Activated CD4-positive, alpha-beta T cell treated with anti-CD3 and anti-CD28 coated beads for 36 hours (primary cell): ENCODE measurements around the gene KCNJ8. TPM values are rescaled to one million over a fixed set of nuclear protein-coding genes. Genes with fewer than 3 reads are reported as not detected.
A peak's percentile ranks its signal among the peaks of the same experiment; 100 is the strongest.

Experiments
- ATAC-seq: fragments of 200-7000 bp; cut with Tn5 transposase; one replicate; pipeline ENCODE4 v1.10.0; 2021; ENCODE audit warnings: mild to moderate bottlenecking, moderate library complexity
- CTCF ChIA-PET: fragments of 350-600 bp; sonication (Branson Sonifier 250); formaldehyde crosslinking; loops from one replicate; lab custom pipeline; 2021; ENCODE audit warnings: antibody characterized with exemption; lab: Charles Lee
- POLR2A ChIA-PET: fragments of 350-600 bp; sonication (Branson Sonifier 250); formaldehyde crosslinking; loops from one replicate; lab custom pipeline; 2021; ENCODE audit warnings: antibody characterized with exemption, inconsistent platforms; lab: Charles Lee
- DNase-seq: peaks from one replicate; pipeline ENCODE4 v3.0.0-alpha.2; 2020
- H3K27ac Mint-ChIP-seq: one replicate; pipeline ENCODE4 v1.8.0; 2021; ENCODE audit warnings: mixed read lengths
- H3K27me3 Mint-ChIP-seq: one replicate; pipeline ENCODE4 v1.8.0; 2021; ENCODE audit warnings: mixed read lengths
- H3K36me3 Mint-ChIP-seq: one replicate; pipeline ENCODE4 v1.8.0; 2021; ENCODE audit warnings: low read depth, mixed read lengths
- H3K4me1 Mint-ChIP-seq: one replicate; pipeline ENCODE4 v1.8.0; 2021; ENCODE audit warnings: mixed read lengths
- H3K4me3 Mint-ChIP-seq: one replicate; pipeline ENCODE4 v1.8.0; 2021; ENCODE audit warnings: mild to moderate bottlenecking, moderate library complexity, mixed read lengths
- H3K9me3 Mint-ChIP-seq: one replicate; pipeline ENCODE4 v1.8.0; 2021; ENCODE audit warnings: low read depth, mixed read lengths
- intact Hi-C, 2 experiments: fragments of 100-400 bp; cut with DNase I in 1 of 2; cut with micrococcal nuclease in 1 of 2; formaldehyde crosslinking; loops; one replicate each; pipeline versions ENCODE4 v1.14.2 to v1.15.1; 2022 to 2024; cut with DNase I, micrococcal nuclease
- total RNA-seq, 2 experiments: library from RNA; stranded (reverse); gene quantifications; one replicate each; pipeline ENCODE4 v1.2.3, GENCODE V29; 2021

Gene KCNJ8
- total RNA-seq, 2 experiments from 2014 or later: not detected

GRCh38 chr12:21780786-21781185 is 6.3 kb upstream of the KCNJ8 start:
- no peaks in the 10 kb centered on the region for H3K9me3 Mint-ChIP-seq
- no peak for DNase-seq
- H3K4me1 Mint-ChIP-seq: no peaks in the 10 kb centered on the region
- H3K36me3 Mint-ChIP-seq: no peaks in the 10 kb centered on the region
- H3K27ac Mint-ChIP-seq: no peak overlapping the region
- CTCF ChIA-PET: interaction anchor here (0.6 kb wide), 1 partner anchor 14 kb away, joined by 3 read pairs; no protein-coding TSS in a partner anchor
- no peak overlapping the region for H3K4me3 Mint-ChIP-seq
- H3K27me3 Mint-ChIP-seq: peaks cover 19% of the 10 kb centered on the region
- POLR2A ChIA-PET: no interaction called here
- no peak for ATAC-seq
- intact Hi-C loops: no loop called here

- intact Hi-C loops: loop anchor here in 1 of 2 experiments (5.0 kb wide), 1 partner anchor 161 kb away; no protein-coding TSS in a partner anchor
- ATAC-seq (no peak), DNase-seq (no peak)
- H3K4me3 Mint-ChIP-seq: no peak overlapping the region
- H3K27ac Mint-ChIP-seq: no peak overlapping the region
- peaks cover 6% of the 10 kb centered on the region for H3K4me1 Mint-ChIP-seq
- H3K36me3 Mint-ChIP-seq: no peaks in the 10 kb centered on the region
- peaks cover 37% of the 10 kb centered on the region for H3K27me3 Mint-ChIP-seq
- H3K9me3 Mint-ChIP-seq: no peaks in the 10 kb centered on the region
- POLR2A ChIA-PET: no interaction called here
- CTCF ChIA-PET: no interaction called here
These were observed 1.7 kb upstream of the KCNJ8 start for GRCh38 chr12:21776175-21776574.

GRCh38 chr12:21775133-21775820 is 771 bp upstream of the KCNJ8 start:
- Mint-ChIP-seq H3K4me3 (no peak overlapping the region), H3K27me3 (peaks cover 37% of the 10 kb centered on the region), H3K36me3 (no peaks in the 10 kb centered on the region), H3K9me3 (no peaks in the 10 kb centered on the region), H3K27ac (no peak overlapping the region), H3K4me1 (peaks cover 6% of the 10 kb centered on the region)
- CTCF ChIA-PET: interaction anchor here (0.7 kb wide), 1 partner anchor 95 kb away, joined by 3 read pairs; no protein-coding TSS in a partner anchor
- DNase-seq: no peak
- POLR2A ChIA-PET: interaction anchor here (0.7 kb wide), 1 partner anchor 414 kb away, joined by 3 read pairs; no protein-coding TSS in a partner anchor
- no peak for ATAC-seq
- intact Hi-C loops: loop anchor here in 1 of 2 experiments (5.0 kb wide), 1 partner anchor 162 kb away; no protein-coding TSS in a partner anchor

- no peaks in the 10 kb centered on the region for H3K9me3 Mint-ChIP-seq
- intact Hi-C loops: loop anchor here in 1 of 2 experiments (5.0 kb wide), 1 partner anchor 243 kb away; no protein-coding TSS in a partner anchor
- no peak overlapping the region for H3K4me3 Mint-ChIP-seq
- no peaks in the 10 kb centered on the region for H3K36me3 Mint-ChIP-seq
- H3K27ac Mint-ChIP-seq: no peak overlapping the region
- DNase-seq: no peak
- POLR2A ChIA-PET: no interaction called here
- peaks cover 6% of the 10 kb centered on the region for H3K4me1 Mint-ChIP-seq
- CTCF ChIA-PET: no interaction called here
- no peak for ATAC-seq
- peaks cover 37% of the 10 kb centered on the region for H3K27me3 Mint-ChIP-seq
These were observed 700 bp downstream of the KCNJ8 start for GRCh38 chr12:21773806-21774205.

GRCh38 chr12:21773263-21773741 is 1.2 kb downstream of the KCNJ8 start:
- intact Hi-C loops: loop anchor here in 1 of 2 experiments (5.0 kb wide), 1 partner anchor 244 kb away; no protein-coding TSS in a partner anchor
- Mint-ChIP-seq H3K36me3 (no peaks in the 10 kb centered on the region), H3K9me3 (no peaks in the 10 kb centered on the region), H3K27ac (no peak overlapping the region), H3K27me3 (peaks cover 37% of the 10 kb centered on the region), H3K4me3 (no peak overlapping the region), H3K4me1 (peaks cover 6% of the 10 kb centered on the region)
- POLR2A ChIA-PET: interaction anchor here (0.7 kb wide), 1 partner anchor 493 kb away, joined by 3 read pairs; no protein-coding TSS in a partner anchor
- peak; percentile 39 for ATAC-seq
- CTCF ChIA-PET: interaction anchor here (0.6 kb wide), 1 partner anchor 30 kb away, joined by 3 read pairs; no protein-coding TSS in a partner anchor
- DNase-seq: peak; percentile 37

DNA sequence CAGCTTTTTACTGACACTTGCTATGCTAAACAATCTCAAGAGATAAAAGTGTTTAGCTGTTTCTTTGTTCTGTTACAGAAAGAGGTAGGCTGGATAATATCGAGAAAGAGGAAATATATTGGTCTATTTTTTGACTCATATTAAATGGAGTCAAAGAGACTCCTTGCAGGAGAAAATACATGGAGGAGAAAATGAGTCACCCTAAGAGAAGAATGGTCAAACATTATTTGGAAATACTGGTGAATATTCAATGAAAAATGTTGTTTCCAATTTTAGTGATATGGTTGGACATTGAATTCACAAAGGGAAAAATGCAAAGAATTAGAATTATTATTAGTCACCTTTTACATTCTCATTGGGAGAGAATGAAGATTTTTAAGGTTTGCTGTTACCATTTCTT is 3.2 kb downstream of the KCNJ8 start:
- H3K36me3 Mint-ChIP-seq: no peaks in the 10 kb centered on the region
- ATAC-seq (no peak), DNase-seq (no peak)
- no peak overlapping the region for H3K4me3 Mint-ChIP-seq
- peaks cover 6% of the 10 kb centered on the region for H3K4me1 Mint-ChIP-seq
- ChIA-PET POLR2A (no interaction called here), CTCF (no interaction called here)
- no peak overlapping the region for H3K27ac Mint-ChIP-seq
- intact Hi-C loops: loop anchor here in 1 of 2 experiments (5.0 kb wide), 1 partner anchor 246 kb away; no protein-coding TSS in a partner anchor
- no peaks in the 10 kb centered on the region for H3K9me3 Mint-ChIP-seq
- H3K27me3 Mint-ChIP-seq: peaks cover 25% of the 10 kb centered on the region

DNA sequence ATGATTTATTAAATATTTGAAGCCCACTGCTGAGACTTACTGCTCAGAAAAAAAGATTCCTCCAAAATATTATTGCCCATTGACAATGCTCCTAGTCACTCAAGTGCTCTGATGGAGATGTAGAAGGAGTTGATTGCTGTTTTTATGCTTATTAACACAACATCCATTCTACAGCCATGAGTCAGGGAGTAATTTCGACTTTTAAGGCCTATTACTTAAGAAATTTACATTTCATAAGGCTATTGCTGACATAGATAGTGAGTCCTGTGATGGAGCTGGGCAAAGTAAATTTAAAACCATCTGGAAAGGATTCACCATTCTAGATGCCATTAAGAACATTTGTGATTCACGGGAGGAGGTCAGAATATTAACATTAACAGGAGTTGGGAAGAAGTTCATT is 5.2 kb downstream of the KCNJ8 start:
- Mint-ChIP-seq H3K9me3 (no peaks in the 10 kb centered on the region), H3K36me3 (no peaks in the 10 kb centered on the region), H3K4me3 (no peak overlapping the region), H3K4me1 (peaks cover 4% of the 10 kb centered on the region), H3K27me3 (peaks cover 12% of the 10 kb centered on the region), H3K27ac (no peak overlapping the region)
- ChIA-PET CTCF (interaction anchor here (0.8 kb wide), 1 partner anchor 9 kb away, joined by 3 read pairs; no protein-coding TSS in a partner anchor), POLR2A (no interaction called here)
- intact Hi-C loops: no loop called here
- ATAC-seq (no peak), DNase-seq (no peak)

GRCh38 chr12:21766403-21766802 is 8.1 kb downstream of the KCNJ8 start:
- H3K4me3 Mint-ChIP-seq: no peak overlapping the region
- H3K27ac Mint-ChIP-seq: no peak overlapping the region
- CTCF ChIA-PET: no interaction called here
- peaks cover 7% of the 10 kb centered on the region for H3K27me3 Mint-ChIP-seq
- H3K4me1 Mint-ChIP-seq: no peaks in the 10 kb centered on the region
- DNase-seq (no peak), ATAC-seq (no peak)
- no peaks in the 10 kb centered on the region for H3K9me3 Mint-ChIP-seq
- intact Hi-C loops: no loop called here
- POLR2A ChIA-PET: no interaction called here
- no peaks in the 10 kb centered on the region for H3K36me3 Mint-ChIP-seq

- POLR2A ChIA-PET: interaction anchor here (0.6 kb wide), 1 partner anchor 645 kb away, joined by 4 read pairs; no protein-coding TSS in a partner anchor
- peaks cover 7% of the 10 kb centered on the region for H3K27me3 Mint-ChIP-seq
- no peaks in the 10 kb centered on the region for H3K4me1 Mint-ChIP-seq
- CTCF ChIA-PET: no interaction called here
- ATAC-seq (no peak), DNase-seq (no peak)
- H3K27ac Mint-ChIP-seq: no peak overlapping the region
- H3K36me3 Mint-ChIP-seq: no peaks in the 10 kb centered on the region
- intact Hi-C loops: no loop called here
- H3K9me3 Mint-ChIP-seq: no peaks in the 10 kb centered on the region
- H3K4me3 Mint-ChIP-seq: no peak overlapping the region
These were observed 9.6 kb downstream of the KCNJ8 start for GRCh38 chr12:21764950-21765349.

DNA sequence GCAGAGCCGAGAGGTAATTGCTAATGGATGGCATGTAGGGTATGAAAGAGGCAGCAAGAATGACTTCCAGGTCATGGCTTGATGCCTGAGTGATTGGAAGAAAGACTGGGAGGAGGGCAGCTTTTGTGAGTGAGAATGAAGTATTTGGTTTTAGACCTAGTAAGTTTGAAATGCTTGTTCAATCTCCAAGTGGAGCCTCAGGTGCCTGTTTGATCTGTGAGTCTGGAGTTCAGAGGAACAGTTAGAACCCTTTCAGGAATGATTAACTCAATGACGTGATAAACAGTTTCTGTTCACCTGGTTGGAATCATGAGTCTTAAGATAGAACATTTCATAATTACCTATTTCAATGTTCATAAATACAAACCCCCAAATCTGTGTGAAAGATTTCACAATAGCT is 10.4 kb downstream of the KCNJ8 start:
- POLR2A ChIA-PET: no interaction called here
- Mint-ChIP-seq H3K36me3 (no peaks in the 10 kb centered on the region), H3K4me1 (no peaks in the 10 kb centered on the region), H3K27ac (no peak overlapping the region), H3K9me3 (no peaks in the 10 kb centered on the region), H3K27me3 (peaks cover 5% of the 10 kb centered on the region), H3K4me3 (no peak overlapping the region)
- ATAC-seq (no peak), DNase-seq (no peak)
- CTCF ChIA-PET: no interaction called here
- intact Hi-C loops: no loop called here

DNA sequence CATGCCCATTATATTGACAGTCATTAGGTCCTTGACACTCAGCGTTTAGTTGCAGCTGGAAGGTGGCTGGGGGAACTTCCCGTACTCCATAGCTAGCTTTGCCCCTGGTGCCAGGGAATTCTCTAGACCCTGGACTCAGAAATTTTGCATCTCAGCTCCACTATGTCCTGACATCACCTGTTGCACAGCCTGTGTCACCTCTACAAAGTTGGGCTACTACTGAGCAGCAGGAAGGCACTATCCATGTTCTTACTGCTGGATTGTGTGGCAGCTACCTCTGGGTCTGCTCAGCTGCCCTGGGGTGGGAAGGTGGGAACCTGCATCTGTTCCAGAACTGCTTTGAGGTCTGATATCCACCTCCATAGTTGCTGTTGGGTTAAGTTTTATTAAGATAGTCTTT is 11.0 kb downstream of the KCNJ8 start:
- no peak overlapping the region for H3K4me3 Mint-ChIP-seq
- CTCF ChIA-PET: no interaction called here
- ATAC-seq (no peak), DNase-seq (no peak)
- POLR2A ChIA-PET: no interaction called here
- no peak overlapping the region for H3K27ac Mint-ChIP-seq
- H3K9me3 Mint-ChIP-seq: no peaks in the 10 kb centered on the region
- H3K36me3 Mint-ChIP-seq: no peaks in the 10 kb centered on the region
- intact Hi-C loops: no loop called here
- no peaks in the 10 kb centered on the region for H3K4me1 Mint-ChIP-seq
- H3K27me3 Mint-ChIP-seq: peaks cover 5% of the 10 kb centered on the region

GRCh38 chr12:21759737-21760136 is 14.8 kb downstream of the KCNJ8 start:
- ChIA-PET POLR2A (no interaction called here), CTCF (no interaction called here)
- DNase-seq (no peak), ATAC-seq (no peak)
- Mint-ChIP-seq H3K4me3 (no peak overlapping the region), H3K9me3 (no peaks in the 10 kb centered on the region), H3K27me3 (peaks cover 8% of the 10 kb centered on the region), H3K4me1 (no peaks in the 10 kb centered on the region), H3K36me3 (no peaks in the 10 kb centered on the region), H3K27ac (no peak overlapping the region)
- intact Hi-C loops: no loop called here
